Stimulated activated effector memory CD8-positive, alpha-beta T cell treated with anti-CD3 and anti-CD28 coated beads, Interleukin-12 subunit alpha, Interleukin-12 subunit beta, amount 100 ng/mL, for 72 hours (primary cell): ENCODE measurements around the gene SMC3.
A peak's percentile ranks its signal among the peaks of the same experiment; 100 is the strongest.

Experiments used
- ATAC-seq: fragments of 150-1000 bp; cut with Tn5 transposase; 2 replicates; pipeline ENCODE4 v1.10.0; 2021
- DNase-seq, 2 donors: peaks; one replicate each; pipeline ENCODE4 v3.0.0; 2021 to 2022; ENCODE audit warnings: low spot score in 2 of 2
- H3K27ac Mint-ChIP-seq: one replicate; pipeline ENCODE4 v1.8.0; 2022; ENCODE audit warnings: mild to moderate bottlenecking, mixed read lengths
- H3K36me3 Mint-ChIP-seq: one replicate; pipeline ENCODE4 v1.8.0; 2022; ENCODE audit warnings: mild to moderate bottlenecking, mixed read lengths
- H3K4me1 Mint-ChIP-seq: one replicate; pipeline ENCODE4 v1.8.0; 2022; ENCODE audit warnings: mixed read lengths
- H3K4me3 Mint-ChIP-seq: one replicate; pipeline ENCODE4 v1.8.0; 2022; ENCODE audit warnings: mild to moderate bottlenecking, mixed read lengths
- H3K9me3 Mint-ChIP-seq: one replicate; pipeline ENCODE4 v1.8.0; 2022; ENCODE audit warnings: mixed read lengths

The SMC3 gene

GRCh38 chr10:110560012-110560411, 7.5 kb upstream of the SMC3 start:
- H3K4me1 Mint-ChIP-seq, result peaks cover 12% of the 10 kb centered on the region
- ATAC-seq (no peak), DNase-seq (no peak)
- H3K36me3 Mint-ChIP-seq, result no peaks in the 10 kb centered on the region
- no peak overlapping the region for H3K4me3 Mint-ChIP-seq
- no peak overlapping the region for H3K27ac Mint-ChIP-seq
- no peaks in the 10 kb centered on the region for H3K9me3 Mint-ChIP-seq

DNA sequence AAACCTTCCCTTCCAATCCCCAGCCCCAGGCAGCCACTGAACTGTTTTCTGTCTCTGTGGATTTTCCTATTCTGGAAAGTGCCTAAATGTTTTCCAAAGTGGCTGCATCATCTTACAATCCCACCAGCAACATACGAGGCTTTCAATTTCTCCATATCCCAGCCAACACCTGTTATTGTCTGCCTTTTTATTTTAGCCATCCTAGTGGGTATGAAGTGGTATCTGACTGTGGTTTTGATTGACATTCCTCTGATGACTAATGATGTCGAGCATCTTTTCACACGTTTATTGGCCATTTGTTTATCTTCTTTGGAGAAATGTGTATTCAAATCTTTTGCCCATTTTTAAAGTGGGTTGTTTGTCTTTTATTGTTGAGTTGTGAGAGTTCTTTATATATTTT, 6.2 kb upstream of the SMC3 start:
- no peaks in the 10 kb centered on the region for H3K36me3 Mint-ChIP-seq
- H3K9me3 Mint-ChIP-seq, result no peaks in the 10 kb centered on the region
- H3K4me1 Mint-ChIP-seq, result peaks cover 12% of the 10 kb centered on the region
- H3K27ac Mint-ChIP-seq, result no peak overlapping the region
- no peak overlapping the region for H3K4me3 Mint-ChIP-seq
- ATAC-seq (no peak), DNase-seq (no peak)

DNA sequence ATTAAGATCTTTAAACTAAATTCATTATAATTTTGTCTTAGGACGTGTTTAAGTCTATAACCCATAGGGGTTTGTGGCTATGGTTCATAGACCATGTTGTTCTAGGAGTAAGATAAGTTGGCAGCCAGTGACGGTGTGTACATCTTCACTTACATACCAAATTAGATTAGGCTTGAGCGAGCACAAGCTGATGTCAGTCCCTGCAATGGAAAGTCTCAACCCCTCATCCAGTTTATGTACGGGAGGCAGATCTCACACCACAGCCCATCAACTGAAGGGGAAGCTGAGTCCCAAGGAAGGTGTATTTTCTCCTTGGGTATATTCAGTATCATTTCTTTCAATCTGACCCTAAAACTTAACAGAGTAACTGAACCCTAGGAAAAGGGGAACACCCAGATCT, 5.1 kb upstream of the SMC3 start:
- no peak for ATAC-seq
- Mint-ChIP-seq H3K36me3 (peaks cover 5% of the 10 kb centered on the region), H3K27ac (no peak overlapping the region), H3K4me1 (peaks cover 10% of the 10 kb centered on the region), H3K4me3 (no peak overlapping the region), H3K9me3 (no peaks in the 10 kb centered on the region)
- DNase-seq, result no peak

- Mint-ChIP-seq H3K36me3 (peaks cover 11% of the 10 kb centered on the region), H3K9me3 (no peaks in the 10 kb centered on the region), H3K4me3 (no peak overlapping the region), H3K27ac (no peak overlapping the region), H3K4me1 (peaks cover 10% of the 10 kb centered on the region)
- ATAC-seq, result peak; percentile 17
- DNase-seq, result no peak
Measured at GRCh38 chr10:110563132-110563531, 4.4 kb upstream of the SMC3 start.

GRCh38 chr10:110566472-110567200, 859 bp upstream of the SMC3 start:
- no peak for ATAC-seq
- peaks cover 37% of the 10 kb centered on the region for H3K36me3 Mint-ChIP-seq
- peaks cover 30% of the 10 kb centered on the region for H3K4me1 Mint-ChIP-seq
- peak overlapping the region; percentile 95 for H3K4me3 Mint-ChIP-seq
- DNase-seq, result no peak
- peak overlapping the region; percentile 99 for H3K27ac Mint-ChIP-seq
- H3K9me3 Mint-ChIP-seq, result no peaks in the 10 kb centered on the region

- peak overlapping the region; percentile 95 for H3K4me3 Mint-ChIP-seq
- DNase-seq, result peak in 1 of 2 donors; percentile 57
Measured at GRCh38 chr10:110568055-110568735, 700 bp downstream of the SMC3 start.

GRCh38 chr10:110569122-110569521, 1.6 kb downstream of the SMC3 start:
- Mint-ChIP-seq H3K4me3 (peak overlapping the region; percentile 95), H3K9me3 (no peaks in the 10 kb centered on the region), H3K27ac (peak overlapping the region; percentile 38), H3K36me3 (peaks cover 60% of the 10 kb centered on the region), H3K4me1 (peaks cover 43% of the 10 kb centered on the region)
- ATAC-seq, result no peak
- no peak for DNase-seq

More at GRCh38 chr10:110568055-110568735, 700 bp downstream of the SMC3 start:
- Mint-ChIP-seq H3K4me1 (peaks cover 40% of the 10 kb centered on the region), H3K36me3 (peaks cover 51% of the 10 kb centered on the region), H3K9me3 (no peaks in the 10 kb centered on the region), H3K27ac (peak overlapping the region; percentile 99)
- ATAC-seq, result peak; percentile 61

DNA sequence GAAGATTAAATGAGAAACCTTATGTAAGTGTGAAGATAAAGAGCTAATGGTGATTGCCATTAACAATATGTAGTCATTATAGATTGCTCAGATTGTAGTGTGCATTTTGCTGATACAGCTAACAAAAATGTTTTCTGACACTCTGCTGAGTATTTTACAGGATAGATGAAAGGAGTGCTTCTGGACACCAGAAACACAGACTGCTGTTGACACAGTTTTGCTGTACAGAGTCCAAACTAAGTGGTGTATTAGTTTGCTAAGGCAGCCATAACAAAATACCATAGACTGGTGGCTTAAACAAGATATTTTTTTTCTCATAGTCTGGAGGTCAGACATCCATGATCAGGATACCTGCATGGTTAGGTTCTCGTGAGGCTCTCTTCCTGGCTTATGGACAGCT, 2.2 kb downstream of the SMC3 start:
- peaks cover 49% of the 10 kb centered on the region for H3K4me1 Mint-ChIP-seq
- ATAC-seq, result no peak
- peak overlapping the region; percentile 38 for H3K27ac Mint-ChIP-seq
- H3K9me3 Mint-ChIP-seq, result no peaks in the 10 kb centered on the region
- peaks cover 67% of the 10 kb centered on the region for H3K36me3 Mint-ChIP-seq
- no peak for DNase-seq
- H3K4me3 Mint-ChIP-seq, result peak overlapping the region; percentile 95

GRCh38 chr10:110571093-110571743, 3.7 kb downstream of the SMC3 start:
- no peaks in the 10 kb centered on the region for H3K9me3 Mint-ChIP-seq
- no peak overlapping the region for H3K27ac Mint-ChIP-seq
- DNase-seq (no peak), ATAC-seq (no peak)
- no peak overlapping the region for H3K4me3 Mint-ChIP-seq
- peaks cover 57% of the 10 kb centered on the region for H3K4me1 Mint-ChIP-seq
- peaks cover 81% of the 10 kb centered on the region for H3K36me3 Mint-ChIP-seq

DNA sequence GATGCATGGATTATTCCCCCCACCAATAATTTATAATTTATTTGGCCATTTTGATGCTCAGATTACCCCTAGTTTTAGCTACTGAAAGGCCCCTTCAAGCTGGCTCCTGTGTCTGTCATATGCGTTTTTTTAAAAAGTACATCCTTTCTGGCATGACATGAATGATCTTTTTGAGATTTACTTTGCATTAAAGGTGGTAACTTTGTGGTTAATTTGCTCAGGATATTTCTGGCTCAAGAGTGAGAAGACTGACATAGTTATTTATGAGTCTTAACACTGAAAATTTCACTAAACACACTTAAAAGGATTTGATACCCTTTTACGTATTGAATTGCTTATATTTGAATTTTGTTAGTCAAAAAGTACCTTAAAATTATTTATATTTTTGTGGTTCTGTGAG, 5.4 kb downstream of the SMC3 start:
- Mint-ChIP-seq H3K27ac (no peak overlapping the region), H3K4me1 (peaks cover 56% of the 10 kb centered on the region), H3K9me3 (no peaks in the 10 kb centered on the region), H3K36me3 (peaks cover 88% of the 10 kb centered on the region), H3K4me3 (no peak overlapping the region)
- ATAC-seq (no peak), DNase-seq (no peak)

DNA sequence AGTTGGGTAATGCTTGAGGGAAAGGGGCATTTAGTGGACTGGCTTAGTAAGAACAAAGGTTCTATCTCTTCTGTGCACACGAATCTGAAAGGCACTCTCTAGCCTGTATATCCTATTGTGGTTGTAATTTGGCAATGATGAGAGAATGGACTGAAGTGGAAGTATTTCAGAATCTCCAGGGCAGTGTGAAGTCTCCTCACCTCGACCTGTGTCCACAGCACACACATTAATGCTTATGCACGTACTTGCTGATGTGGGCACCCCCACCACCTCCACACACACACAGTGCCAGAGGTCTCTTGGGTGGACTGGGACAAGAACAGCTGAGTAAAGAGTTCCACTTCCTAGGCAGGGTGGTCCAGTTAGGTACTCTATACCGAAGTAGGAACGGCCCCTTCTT, 6.9 kb downstream of the SMC3 start:
- no peak for DNase-seq
- no peak for ATAC-seq
- H3K9me3 Mint-ChIP-seq, result no peaks in the 10 kb centered on the region
- H3K27ac Mint-ChIP-seq, result peak overlapping the region; percentile 35
- H3K36me3 Mint-ChIP-seq, result peaks cover 92% of the 10 kb centered on the region
- no peak overlapping the region for H3K4me3 Mint-ChIP-seq
- H3K4me1 Mint-ChIP-seq, result peaks cover 50% of the 10 kb centered on the region

GRCh38 chr10:110576220-110576619, 8.7 kb downstream of the SMC3 start:
- Mint-ChIP-seq H3K36me3 (peaks cover 94% of the 10 kb centered on the region), H3K27ac (no peak overlapping the region), H3K9me3 (no peaks in the 10 kb centered on the region), H3K4me3 (no peak overlapping the region), H3K4me1 (peaks cover 35% of the 10 kb centered on the region)
- DNase-seq (no peak), ATAC-seq (peak; percentile 40)

DNA sequence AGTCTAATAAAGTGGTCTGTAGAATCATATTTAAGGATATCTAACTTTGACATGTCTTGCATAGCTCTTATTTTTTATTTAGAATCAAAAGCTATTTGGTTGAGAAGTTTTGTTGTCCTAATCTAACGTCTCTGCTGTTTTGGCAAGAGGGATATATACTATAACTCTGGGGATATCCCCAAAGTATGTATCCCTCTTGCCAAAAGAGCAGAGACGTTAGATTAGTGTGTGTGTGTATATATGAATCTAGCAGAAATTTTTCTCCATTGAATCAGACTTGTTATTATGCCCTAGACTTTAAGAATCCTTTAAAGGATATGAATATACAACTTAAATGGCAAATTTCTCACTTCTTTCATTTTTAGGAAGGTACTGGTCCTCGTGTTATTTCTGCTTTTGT, 9.6 kb downstream of the SMC3 start:
- peaks cover 100% of the 10 kb centered on the region for H3K36me3 Mint-ChIP-seq
- no peak overlapping the region for H3K4me3 Mint-ChIP-seq
- peaks cover 31% of the 10 kb centered on the region for H3K4me1 Mint-ChIP-seq
- no peak for ATAC-seq
- H3K9me3 Mint-ChIP-seq, result no peaks in the 10 kb centered on the region
- no peak overlapping the region for H3K27ac Mint-ChIP-seq
- no peak for DNase-seq

DNA sequence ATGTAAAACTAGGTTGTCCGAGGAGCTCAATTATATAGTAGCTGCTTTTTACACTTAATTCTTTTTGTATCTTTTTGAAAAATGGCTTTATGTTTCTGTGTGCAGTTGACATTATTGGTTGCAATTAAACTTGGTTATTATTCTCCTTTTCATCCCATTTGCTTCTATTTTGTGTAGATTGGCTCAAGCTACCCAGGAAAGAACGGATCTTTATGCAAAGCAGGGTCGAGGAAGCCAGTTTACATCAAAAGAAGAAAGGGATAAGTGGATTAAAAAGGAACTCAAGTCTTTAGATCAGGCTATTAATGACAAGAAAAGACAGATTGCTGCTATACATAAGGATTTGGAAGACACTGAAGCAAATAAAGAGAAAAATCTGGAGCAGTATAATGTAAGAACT, 16.5 kb downstream of the SMC3 start:
- Mint-ChIP-seq H3K9me3 (no peaks in the 10 kb centered on the region), H3K4me1 (no peaks in the 10 kb centered on the region), H3K36me3 (peaks cover 100% of the 10 kb centered on the region), H3K27ac (no peak overlapping the region), H3K4me3 (no peak overlapping the region)
- DNase-seq (no peak), ATAC-seq (no peak)

DNA sequence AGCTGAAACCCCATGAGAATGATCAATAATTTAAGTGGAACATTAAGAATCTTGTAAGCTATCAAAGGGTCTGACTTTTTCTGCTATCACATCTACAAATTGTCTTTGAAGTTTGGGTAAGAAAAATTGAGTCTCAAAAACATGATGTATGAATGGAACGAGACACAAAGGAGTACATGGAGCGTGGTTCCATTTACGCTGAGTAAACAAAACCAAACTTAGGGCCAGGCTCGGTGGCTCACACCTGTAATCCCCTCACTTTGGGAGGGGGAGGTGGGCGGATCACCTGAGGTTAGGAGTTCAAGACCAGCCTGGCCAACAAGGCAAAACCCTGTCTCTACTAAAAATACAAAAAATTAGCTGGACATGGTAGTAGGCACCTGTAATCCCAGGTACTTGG, 24.3 kb downstream of the SMC3 start:
- Mint-ChIP-seq H3K36me3 (peaks cover 98% of the 10 kb centered on the region), H3K27ac (no peak overlapping the region)

GRCh38 chr10:110597476-110597875, 30.0 kb downstream of the SMC3 start:
- Mint-ChIP-seq H3K4me1 (peaks cover 4% of the 10 kb centered on the region), H3K9me3 (no peaks in the 10 kb centered on the region), H3K36me3 (peaks cover 98% of the 10 kb centered on the region), H3K4me3 (no peak overlapping the region), H3K27ac (no peak overlapping the region)
- ATAC-seq (no peak), DNase-seq (no peak)

More for the DNA sequence above, 24.3 kb downstream of the SMC3 start:
- ATAC-seq (no peak), DNase-seq (no peak)
- Mint-ChIP-seq H3K4me1 (no peaks in the 10 kb centered on the region), H3K9me3 (no peaks in the 10 kb centered on the region), H3K4me3 (no peak overlapping the region)
